Right lobe of liver (tissue), 6 donors: ENCODE measurements around the gene COX19. TPM values are rescaled to one million over a fixed set of nuclear protein-coding genes. Genes with fewer than 3 reads are reported as not detected.

Experiments used
- ATAC-seq, 4 donors: fragments of 200-7000 bp; cut with Tn5 transposase; one replicate each; pipeline ENCODE4 v1.9.1; 2020; ENCODE audit warnings: mild to moderate bottlenecking in 4 of 4, moderate library complexity in 4 of 4
- DNase-seq, 3 donors: peaks; one replicate each; pipeline ENCODE4 v3.0.0-alpha.2; 2020
- H3K27ac ChIP-seq, 3 donors: fragments of 200-600 bp; one replicate each; pipeline ENCODE4 v1.8.0; 2022
- H3K27me3 ChIP-seq, 2 donors: fragments of 200-600 bp; one replicate each; pipeline ENCODE4 v1.8.0; 2022
- H3K36me3 ChIP-seq, 4 donors: fragments of 200-600 bp; sonication (generic) in 1 of 4; one replicate each; pipeline versions ENCODE4 v1.5.1 to v1.8.0; 2017 to 2022; ENCODE audit warnings: control low read depth in 1 of 4
- H3K4me1 ChIP-seq, 4 donors: fragments of 200-600 bp; sonication (generic) in 1 of 4; one replicate each; pipeline versions ENCODE4 v1.5.1 to v1.8.0; 2017 to 2022; ENCODE audit warnings: control low read depth in 1 of 4
- H3K4me3 ChIP-seq, 3 donors: fragments of 200-600 bp; one replicate each; pipeline ENCODE4 v1.8.0; 2022
- H3K9me3 ChIP-seq, 4 donors: fragments of 200-600 bp; sonication (generic) in 1 of 4; one replicate each; pipeline versions ENCODE4 v1.5.1 to v1.8.0; 2017 to 2022; ENCODE audit warnings: control low read depth in 1 of 4
- CTCF ChIP-seq, 4 donors: fragments of 200-600 bp in 3 of 4; fragments of 450-650 bp in 1 of 4; IDR thresholded peaks; one replicate each; pipeline versions ENCODE4 v1.5.1 to v1.8.0; 2016 to 2022; ENCODE audit warnings: antibody characterized with exemption in 4 of 4, mild to moderate bottlenecking in 2 of 4
- POLR2A ChIP-seq: fragments of 450-650 bp; IDR thresholded peaks from one replicate; pipeline ENCODE4 v1.6.1; 2017; ENCODE audit warnings: antibody characterized with exemption, mild to moderate bottlenecking
- WGBS: methylation state at CpG from one replicate; pipeline ENCODE4 v1.1.6; 2018; ENCODE audit warnings: low coverage, low lambda C conversion rate; ENCODE audit not compliant: insufficient coverage; ENCODE audit errors: missing lambda C conversion rate; 5-methylcytosine and 5-hydroxymethylcytosine counted together
- intact Hi-C, 2 donors: fragments of 100-400 bp; cut with DNase I; formaldehyde crosslinking; loops; one replicate each; pipeline versions ENCODE4 v1.11.2 to v1.14.1; 2022
- total RNA-seq, 6 experiments: library from RNA; depleted of rRNA in 2 of 6; stranded (reverse); fragments of >200 nt in 2 of 6; fragmentation: NEBNext Ultra II Directional in 3 of 6; extraction: Animal tissue kit (Norgen Biotek cat#: 25700) in 3 of 6; gene quantifications; one replicate each; pipeline versions ENCODE4 v1.1.0 to v1.2.4, GENCODE V29; 2016 to 2023
- donor health status: DM: no; HTN: yes; CAD: no.
- donor health status: DM: no; HTN: no; CAD: no.
- donor health status: DM: no; HTN: no; CAD: no.
- donor health status: DM: no; HTN: yes; CAD: no.
- donor health status: DM: no; HTN: yes; CAD: no.

Gene COX19
- total RNA-seq, 6 experiments from 2014 or later: 3.2 to 6.5 (median 4.0) TPM

DNA sequence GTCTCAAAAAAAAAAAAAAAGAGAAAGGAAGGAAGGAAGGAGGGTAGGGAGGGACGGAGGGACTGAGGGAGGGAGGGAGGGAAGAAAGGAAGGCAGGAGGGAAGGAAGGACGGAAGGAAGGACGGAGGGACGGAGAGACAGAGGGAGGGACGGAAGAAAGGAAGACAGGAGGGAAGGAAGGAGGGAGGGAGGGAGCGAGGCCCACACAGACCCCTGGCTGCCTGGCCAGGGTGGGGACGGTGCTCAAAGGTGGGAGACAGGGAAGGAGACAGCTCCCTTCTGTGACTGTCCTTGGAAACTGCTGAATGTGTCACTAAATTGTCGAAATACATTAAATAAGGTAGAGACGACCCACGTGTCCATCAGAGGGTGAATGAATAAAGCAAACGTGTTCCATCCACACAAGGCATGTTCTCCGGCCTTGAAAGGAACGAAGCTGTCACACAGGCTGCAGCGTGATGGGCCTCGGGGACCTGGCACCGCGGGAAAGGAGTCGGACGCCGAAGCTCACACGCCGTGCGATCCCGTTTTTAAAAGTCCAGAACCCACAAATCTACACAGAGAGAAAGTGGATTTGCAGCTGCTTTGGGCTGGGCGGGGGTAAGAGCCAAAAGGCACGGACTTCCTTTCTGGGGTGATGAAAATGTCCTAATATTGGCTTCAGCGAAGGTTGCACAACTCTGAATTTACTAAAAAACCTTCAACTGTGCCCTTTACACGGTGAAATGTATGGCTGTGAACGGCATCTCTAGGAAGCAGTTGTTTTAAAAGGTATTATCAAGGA, 44.2 kb downstream of the COX19 start:
- Histone ChIP-seq H3K4me3 (no peak overlapping the region), H3K9me3 (no peaks in the 10 kb centered on the region), H3K27me3 (no peaks in the 10 kb centered on the region), H3K36me3 (no peaks in the 10 kb centered on the region), H3K27ac (no peak overlapping the region), H3K4me1 (no peaks in the 10 kb centered on the region)
- intact Hi-C loops: no loop called here
- WGBS: 54% methylated on average over 22 of the region's 29 CpGs
- DNase-seq (peak in 2 of 3 donors; percentile 14 to 35), ATAC-seq (peak in 1 of 4 donors; percentile 18)
- TF ChIP-seq CTCF (IDR thresholded peaks at IDR 0.05) (no peak), POLR2A (no peak)

- Histone ChIP-seq H3K27me3 (no peaks in the 10 kb centered on the region), H3K36me3 (no peaks in the 10 kb centered on the region)
- intact Hi-C loops: no loop called here
Measured at GRCh38 chr7:929311-929711, 46.0 kb downstream of the COX19 start.

GRCh38 chr7:927031-927671, 48.2 kb downstream of the COX19 start:
- no peaks in the 10 kb centered on the region for H3K4me1 ChIP-seq
- H3K27ac ChIP-seq: no peak overlapping the region
- no peak for ATAC-seq
- 75% methylated on average over 2 of the region's 21 CpGs for WGBS
- TF ChIP-seq POLR2A (no peak), CTCF (IDR thresholded peaks at IDR 0.05) (no peak)
- peak; percentile 17 to 49 (median 37) for DNase-seq
- no peaks in the 10 kb centered on the region for H3K9me3 ChIP-seq
- H3K36me3 ChIP-seq: no peaks in the 10 kb centered on the region
- intact Hi-C loops: no loop called here
- no peaks in the 10 kb centered on the region for H3K27me3 ChIP-seq
- H3K4me3 ChIP-seq: no peak overlapping the region

More at GRCh38 chr7:929311-929711, 46.0 kb downstream of the COX19 start:
- Histone ChIP-seq H3K4me1 (no peaks in the 10 kb centered on the region), H3K27ac (no peak overlapping the region), H3K9me3 (no peaks in the 10 kb centered on the region), H3K4me3 (no peak overlapping the region)
- 76% methylated on average over 9 of the region's 14 CpGs for WGBS
- no peak for TF ChIP-seq CTCF (IDR thresholded peaks at IDR 0.05)
- no peak for TF ChIP-seq POLR2A
- ATAC-seq (no peak), DNase-seq (peak; percentile 11 to 42 (median 41))

DNA sequence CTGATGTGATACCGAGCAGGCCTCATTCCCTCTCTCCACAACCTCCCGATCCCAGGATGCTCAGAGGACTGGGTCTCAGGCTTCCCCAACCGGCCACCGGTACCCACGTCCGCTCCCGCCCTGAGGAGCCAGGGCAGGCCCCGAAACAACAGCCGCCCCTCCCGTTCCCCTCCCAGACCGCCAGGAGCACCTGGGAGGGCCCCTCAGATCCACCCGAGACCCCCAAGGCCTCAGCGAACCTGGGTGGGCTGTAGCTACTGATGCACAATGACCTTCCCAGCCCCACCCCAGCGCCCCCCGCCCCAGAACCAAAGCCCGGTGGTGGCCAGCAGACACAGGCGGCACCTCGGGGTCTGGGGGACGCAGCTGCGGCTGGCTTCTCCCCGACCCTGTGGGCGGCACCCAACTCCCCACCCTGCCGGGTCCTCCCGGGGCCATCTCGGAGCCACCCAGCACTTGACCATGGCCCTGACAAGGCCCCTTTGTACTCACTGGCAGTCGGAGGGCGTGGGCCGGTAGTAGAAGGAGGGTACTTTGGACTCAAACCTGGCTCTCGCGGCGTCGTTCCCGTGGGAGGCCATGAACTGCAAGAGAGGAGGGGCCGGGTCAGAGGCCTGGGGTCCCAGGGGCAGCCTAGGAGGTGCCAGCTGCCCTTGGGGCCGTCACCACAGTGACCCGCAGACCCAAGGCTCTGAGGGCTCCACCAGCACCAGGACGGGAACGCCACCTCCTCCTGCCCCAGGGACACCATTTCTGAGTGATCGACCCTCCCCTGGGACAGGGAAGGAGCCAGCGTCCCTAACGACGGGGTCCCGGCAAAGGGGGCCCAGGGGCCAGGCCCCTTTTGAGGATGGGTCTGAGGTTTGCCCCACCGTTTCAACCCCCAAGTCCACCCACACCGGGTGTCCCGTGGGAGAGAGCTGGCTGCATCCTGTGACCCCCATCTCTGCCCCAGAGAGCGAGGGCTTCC, 49.0 kb downstream of the COX19 start:
- no peaks in the 10 kb centered on the region for H3K36me3 ChIP-seq
- no peaks in the 10 kb centered on the region for H3K27me3 ChIP-seq
- ATAC-seq (no peak), DNase-seq (peak; percentile 15 to 54 (median 41))
- TF ChIP-seq CTCF (IDR thresholded peaks at IDR 0.05): no peak
- TF ChIP-seq POLR2A: no peak
- no peaks in the 10 kb centered on the region for H3K4me1 ChIP-seq
- H3K27ac ChIP-seq: no peak overlapping the region
- no CpG with 5 or more reads among the region's 47 CpGs for WGBS
- H3K4me3 ChIP-seq: no peak overlapping the region
- intact Hi-C loops: no loop called here
- no peaks in the 10 kb centered on the region for H3K9me3 ChIP-seq
